ENCODE measurements around the gene RPUSD1.
"Not testable (repeated sequence)": the region's sequence is repeated elsewhere in the genome, so short reads cannot be mapped to it uniquely, and the experiment has no call there.

The RPUSD1 gene

GRCh38 chr16:759110-759910, 28.9 kb downstream of the RPUSD1 start:
- Histone ChIP-seq H3K36me3 (replicated peaks) (no peaks in the 10 kb centered on the region), H3K27me3 (replicated peaks) (no peaks in the 10 kb centered on the region), H3K27ac (no peak overlapping the region), H3K4me3 (ENCODE audit: low read depth, low read length) (no peak overlapping the region)
- in situ Hi-C loops (cut with HindIII; ENCODE audit: low pct_ligation_motif_present, low sequenced_read_pairs), result no loop called here
- no peak for DNase-seq
- TF ChIP-seq CTCF (IDR thresholded peaks at IDR 0.05; ENCODE audit: low read depth, low read length, missing control alignments), result no peak

- no peak for DNase-seq
- no peak for TF ChIP-seq CTCF (IDR thresholded peaks at IDR 0.05; ENCODE audit: low read depth, low read length, missing control alignments)
- no peak overlapping the region for H3K4me3 ChIP-seq (ENCODE audit: low read depth, low read length)
- no peaks in the 10 kb centered on the region for H3K36me3 ChIP-seq (replicated peaks)
- H3K27ac ChIP-seq, result no peak overlapping the region
- peaks cover 4% of the 10 kb centered on the region for H3K27me3 ChIP-seq (replicated peaks)
- in situ Hi-C loops (cut with HindIII; ENCODE audit: low pct_ligation_motif_present, low sequenced_read_pairs), result no loop called here
These were observed 31.8 kb downstream of the RPUSD1 start for GRCh38 chr16:756428-756827.

- no peak for TF ChIP-seq CTCF (IDR thresholded peaks at IDR 0.05; ENCODE audit: low read depth, low read length, missing control alignments)
- Histone ChIP-seq H3K27ac (no peak overlapping the region), H3K36me3 (replicated peaks) (no peaks in the 10 kb centered on the region), H3K4me3 (ENCODE audit: low read depth, low read length) (no peak overlapping the region), H3K27me3 (replicated peaks) (peaks cover 4% of the 10 kb centered on the region)
- in situ Hi-C loops (cut with HindIII; ENCODE audit: low pct_ligation_motif_present, low sequenced_read_pairs), result no loop called here
- DNase-seq, result no peak
These were observed 33.5 kb downstream of the RPUSD1 start for GRCh38 chr16:754656-755055.

GRCh38 chr16:754121-754607, 34.0 kb downstream of the RPUSD1 start:
- in situ Hi-C loops (cut with HindIII; ENCODE audit: low pct_ligation_motif_present, low sequenced_read_pairs); H3K27me3 ChIP-seq (replicated peaks); H3K4me3 ChIP-seq (ENCODE audit: low read depth, low read length); DNase-seq; H3K36me3 ChIP-seq (replicated peaks); H3K27ac ChIP-seq: not testable (repeated sequence)

- H3K27ac ChIP-seq, result no peak overlapping the region
- DNase-seq, result no peak
- no peak for TF ChIP-seq CTCF (IDR thresholded peaks at IDR 0.05; ENCODE audit: low read depth, low read length, missing control alignments)
- in situ Hi-C loops (cut with HindIII; ENCODE audit: low pct_ligation_motif_present, low sequenced_read_pairs), result no loop called here
- no peak overlapping the region for H3K4me3 ChIP-seq (ENCODE audit: low read depth, low read length)
- no peaks in the 10 kb centered on the region for H3K36me3 ChIP-seq (replicated peaks)
- peaks cover 4% of the 10 kb centered on the region for H3K27me3 ChIP-seq (replicated peaks)
These were observed 36.2 kb downstream of the RPUSD1 start for GRCh38 chr16:752007-752312.

GRCh38 chr16:751152-752006, 36.8 kb downstream of the RPUSD1 start:
- no peak for DNase-seq
- Histone ChIP-seq H3K27ac (no peak overlapping the region), H3K27me3 (replicated peaks) (peaks cover 4% of the 10 kb centered on the region), H3K4me3 (ENCODE audit: low read depth, low read length) (no peak overlapping the region), H3K36me3 (replicated peaks) (no peaks in the 10 kb centered on the region)
- in situ Hi-C loops (cut with HindIII; ENCODE audit: low pct_ligation_motif_present, low sequenced_read_pairs), result no loop called here
- TF ChIP-seq CTCF (IDR thresholded peaks at IDR 0.05; ENCODE audit: low read depth, low read length, missing control alignments), result no peak

Data from brain microvascular endothelial cell (primary cell).